ENCODE data around the gene RDX. TPM values are rescaled to one million over a fixed set of nuclear protein-coding genes. Genes with fewer than 3 reads are reported as not detected.

Gene RDX
- total and polyA plus RNA-seq, 2 donors (not counting 1 experiment from before 2014, with no cell fraction given): 4.4 to 34.8 TPM

GRCh38 chr11:110134110-110134509, 162.3 kb downstream of the RDX start:
- Histone ChIP-seq H2AFZ (ENCODE audit: insufficient read depth, low read depth, low read length, poor library complexity, severe bottlenecking) (no peak overlapping the region), H3K27ac (ENCODE audit: low read length in 2 of 2) (no peak overlapping the region), H3K36me3 (replicated peaks in 1 of 2; ENCODE audit: control extremely low read depth in 1 of 2, control insufficient read depth in 1 of 2, extremely low read depth in 1 of 2, insufficient read depth in 2 of 2, low read length in 1 of 2) (no peaks in the 10 kb centered on the region), H3K4me3 (ENCODE audit: control extremely low read depth in 1 of 5, extremely low read depth in 1 of 5, insufficient read depth in 1 of 5, low read depth in 2 of 5, low read length in 4 of 5) (no peak overlapping the region), H3K4me1 (ENCODE audit: control insufficient read depth in 2 of 2, insufficient read depth in 2 of 2, low read length in 2 of 2) (no peaks in the 10 kb centered on the region), H3K9ac (ENCODE audit: low read length) (no peak overlapping the region), H3K79me2 (ENCODE audit: control insufficient read depth, insufficient read depth, low read length) (no peaks in the 10 kb centered on the region), H3K4me2 (replicated peaks; ENCODE audit: low read depth, low read length, poor library complexity, severe bottlenecking) (no peak overlapping the region), H3K9me3 (ENCODE audit: control extremely low read depth in 1 of 3, control insufficient read depth in 2 of 3, insufficient read depth in 1 of 3, low read length in 2 of 3) (no peaks in the 10 kb centered on the region), H4K20me1 (ENCODE audit: control insufficient read depth, insufficient read depth, low read length, poor library complexity, severe bottlenecking) (no peaks in the 10 kb centered on the region), H3K27me3 (replicated peaks in 1 of 4; ENCODE audit: control extremely low read depth in 1 of 4, control insufficient read depth in 3 of 4, insufficient read depth in 4 of 4, low read length in 3 of 4) (peaks cover 0 to 5% (median 0%) of the 10 kb centered on the region in 4 experiments)
- H3K27ac Mint-ChIP-seq: no peak overlapping the region
- H3K9me3 Mint-ChIP-seq (ENCODE audit: insufficient read depth): no peaks in the 10 kb centered on the region
- 93% methylated on average over 3 of the region's 6 CpGs for WGBS (ENCODE audit: insufficient coverage)
- H3K27me3 Mint-ChIP-seq: peaks cover 13% of the 10 kb centered on the region
- TF ChIP-seq CTCF (IDR thresholded peaks at IDR 0.05) (no peak), EZH2 (IDR thresholded peaks at IDR 0.05; ENCODE audit: borderline replicate concordance, insufficient read depth, low read depth, low read length, poor library complexity, severe bottlenecking) (no peak)
- intact Hi-C loops (cut with micrococcal nuclease): no loop called here
- POLR2A ChIA-PET: no interaction called here
- ATAC-seq (ENCODE audit: low read depth) (no peak), DNase-seq (no peak)
- CTCF ChIA-PET: no interaction called here
- H3K4me1 Mint-ChIP-seq: no peaks in the 10 kb centered on the region
- H3K4me3 Mint-ChIP-seq: no peak overlapping the region

GRCh38 chr11:110133160-110133559, 163.3 kb downstream of the RDX start:
- H3K4me2 ChIP-seq (replicated peaks; ENCODE audit: low read depth, low read length, poor library complexity, severe bottlenecking): no peak overlapping the region
- Mint-ChIP-seq H3K27ac (no peak overlapping the region), H3K9me3 (ENCODE audit: insufficient read depth) (no peaks in the 10 kb centered on the region), H3K4me3 (no peak overlapping the region), H3K4me1 (no peaks in the 10 kb centered on the region), H3K27me3 (peaks cover 13% of the 10 kb centered on the region)
- H4K20me1 ChIP-seq (ENCODE audit: control insufficient read depth, insufficient read depth, low read length, poor library complexity, severe bottlenecking): no peaks in the 10 kb centered on the region
- TF ChIP-seq EZH2 (IDR thresholded peaks at IDR 0.05; ENCODE audit: borderline replicate concordance, insufficient read depth, low read depth, low read length, poor library complexity, severe bottlenecking) (no peak), CTCF (IDR thresholded peaks at IDR 0.05) (no peak)
- no peak overlapping the region for H3K4me3 ChIP-seq (ENCODE audit: control extremely low read depth in 1 of 5, extremely low read depth in 1 of 5, insufficient read depth in 1 of 5, low read depth in 2 of 5, low read length in 4 of 5)
- H3K9ac ChIP-seq (ENCODE audit: low read length): no peak overlapping the region
- no peak overlapping the region for H3K27ac ChIP-seq (ENCODE audit: low read length in 2 of 2)
- no CpG with 5 or more reads among the region's 2 CpGs for WGBS (ENCODE audit: insufficient coverage)
- CTCF ChIA-PET: no interaction called here
- DNase-seq (no peak), ATAC-seq (ENCODE audit: low read depth) (no peak)
- intact Hi-C loops (cut with micrococcal nuclease): no loop called here
- H3K36me3 ChIP-seq (replicated peaks in 1 of 2; ENCODE audit: control extremely low read depth in 1 of 2, control insufficient read depth in 1 of 2, extremely low read depth in 1 of 2, insufficient read depth in 2 of 2, low read length in 1 of 2): no peaks in the 10 kb centered on the region
- no peak overlapping the region for H2AFZ ChIP-seq (ENCODE audit: insufficient read depth, low read depth, low read length, poor library complexity, severe bottlenecking)
- POLR2A ChIA-PET: no interaction called here
- no peaks in the 10 kb centered on the region for H3K4me1 ChIP-seq (ENCODE audit: control insufficient read depth in 2 of 2, insufficient read depth in 2 of 2, low read length in 2 of 2)
- H3K79me2 ChIP-seq (ENCODE audit: control insufficient read depth, insufficient read depth, low read length): no peaks in the 10 kb centered on the region
- H3K27me3 ChIP-seq (replicated peaks in 1 of 4; ENCODE audit: control extremely low read depth in 1 of 4, control insufficient read depth in 3 of 4, insufficient read depth in 4 of 4, low read length in 3 of 4): peaks cover 0 to 5% (median 0%) of the 10 kb centered on the region in 4 experiments
- no peaks in the 10 kb centered on the region for H3K9me3 ChIP-seq (ENCODE audit: control extremely low read depth in 1 of 3, control insufficient read depth in 2 of 3, insufficient read depth in 1 of 3, low read length in 2 of 3)
